Activated CD4-positive, alpha-beta T cell treated with anti-CD3 and anti-CD28 coated beads, Interleukin-2, amount 10 ng/mL, durations not matched to agents 24 days and 14 days (primary cell): ENCODE measurements around the gene NKIRAS1. TPM values are rescaled to one million over a fixed set of nuclear protein-coding genes. Genes with fewer than 3 reads are reported as not detected.
A peak's percentile ranks its signal among the peaks of the same experiment; 100 is the strongest.
"Not testable (repeated sequence)": the region's sequence is repeated elsewhere in the genome, so short reads cannot be mapped to it uniquely, and the experiment has no call there.

Source experiments
- DNase-seq: peaks from one replicate; pipeline ENCODE4 v3.0.0; 2022
- H3K27ac Mint-ChIP-seq: one replicate; pipeline ENCODE4 v1.8.0; 2022; ENCODE audit warnings: mild to moderate bottlenecking, mixed read lengths
- H3K27me3 Mint-ChIP-seq: one replicate; pipeline ENCODE4 v1.8.0; 2022; ENCODE audit warnings: mixed read lengths
- H3K36me3 Mint-ChIP-seq: one replicate; pipeline ENCODE4 v1.8.0; 2022; ENCODE audit warnings: low read depth, mild to moderate bottlenecking, mixed read lengths
- H3K4me1 Mint-ChIP-seq: one replicate; pipeline ENCODE4 v1.8.0; 2021; ENCODE audit warnings: mixed read lengths
- H3K4me3 Mint-ChIP-seq: one replicate; pipeline ENCODE4 v1.8.0; 2022; ENCODE audit warnings: mild to moderate bottlenecking, moderate library complexity, mixed read lengths
- H3K9me3 Mint-ChIP-seq: one replicate; pipeline ENCODE4 v1.8.0; 2021; ENCODE audit warnings: mixed read lengths
- intact Hi-C: fragments of 100-400 bp; cut with micrococcal nuclease; formaldehyde crosslinking; loops from one replicate; pipeline ENCODE4 v1.15.1; 2023
- total RNA-seq: library from RNA; stranded (reverse); gene quantifications from 2 replicates; pipeline ENCODE4 v1.2.3, GENCODE V29; 2022

Gene NKIRAS1
- total RNA-seq, 1 donor from 2014 or later = 5.2 TPM

DNA sequence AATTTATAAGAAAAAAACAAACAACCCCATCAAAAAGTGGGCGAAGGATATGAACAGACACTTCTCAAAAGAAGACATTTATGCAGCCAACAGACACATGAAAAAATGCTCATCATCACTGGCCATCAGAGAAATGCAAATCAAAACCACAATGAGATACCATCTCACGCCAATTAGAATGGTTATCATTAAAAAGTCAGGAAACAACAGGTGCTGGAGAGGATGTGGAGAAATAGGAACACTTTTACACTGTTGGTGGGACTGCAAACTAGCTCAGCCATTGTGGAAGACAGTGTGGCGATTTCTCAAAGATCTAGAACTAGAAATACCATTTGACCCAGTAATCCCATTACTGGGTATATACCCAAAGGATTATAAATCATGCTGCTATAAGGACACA lies 4.5 kb downstream of the NKIRAS1 start:
- DNase-seq, H3K27me3 Mint-ChIP-seq, H3K9me3 Mint-ChIP-seq, H3K4me3 Mint-ChIP-seq, H3K27ac Mint-ChIP-seq: not testable (repeated sequence)
- H3K36me3 Mint-ChIP-seq = peaks cover 11% of the 10 kb centered on the region
- H3K4me1 Mint-ChIP-seq = peaks cover 17% of the 10 kb centered on the region
- intact Hi-C loops = loop anchor here (10.0 kb wide), 1 partner anchor 1872 kb away; the partner anchor contains the start of gene NGLY1

DNA sequence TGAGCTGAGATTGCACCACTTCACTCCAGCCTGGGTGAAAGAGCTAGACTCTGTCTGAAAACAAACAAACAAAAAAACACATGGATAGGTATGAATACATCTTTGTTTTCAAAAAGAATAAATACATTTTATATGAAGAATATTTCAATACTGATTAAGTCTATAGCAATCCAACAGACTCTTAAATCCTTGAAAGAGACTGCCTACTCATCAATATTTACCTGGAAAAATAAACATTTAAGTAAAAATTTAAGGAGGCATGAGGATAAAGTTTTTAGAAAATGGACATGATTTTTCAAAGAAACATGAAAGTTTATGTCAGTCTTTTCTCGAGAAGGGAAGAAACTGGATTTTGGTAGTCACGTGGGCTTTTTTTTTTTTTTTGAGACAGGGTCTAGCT lies 5.4 kb downstream of the NKIRAS1 start:
- DNase-seq = no peak
- intact Hi-C loops = loop anchor here (10.0 kb wide), 1 partner anchor 1873 kb away; the partner anchor contains the start of gene NGLY1

DNA sequence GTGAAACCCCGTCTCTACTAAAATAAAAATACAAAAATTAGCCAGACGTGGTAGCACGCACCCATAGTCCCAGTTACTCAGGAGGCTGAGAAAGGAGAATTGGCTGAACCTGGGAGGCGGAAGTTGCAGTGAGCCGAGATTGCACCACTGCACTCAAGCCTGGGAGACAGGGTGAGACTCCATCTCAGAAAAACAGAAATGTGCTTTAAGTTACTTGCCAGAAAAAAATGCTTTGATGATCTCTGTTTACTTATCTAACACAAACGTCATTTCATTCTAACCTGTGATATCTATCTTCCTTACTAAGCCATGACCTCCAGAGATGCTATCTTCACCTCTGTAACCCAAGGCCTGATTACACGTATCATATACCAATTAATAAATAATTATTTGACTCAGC lies 7.4 kb downstream of the NKIRAS1 start:
- Mint-ChIP-seq H3K27me3 (no peaks in the 10 kb centered on the region), H3K36me3 (peaks cover 7% of the 10 kb centered on the region), H3K4me1 (peaks cover 2% of the 10 kb centered on the region), H3K9me3 (no peaks in the 10 kb centered on the region), H3K27ac (no peak overlapping the region), H3K4me3 (no peak overlapping the region)
- no peak for DNase-seq
- intact Hi-C loops = no loop called here

More for the DNA sequence above, 5.4 kb downstream of the NKIRAS1 start:
- Mint-ChIP-seq H3K4me3 (no peak overlapping the region), H3K4me1 (peaks cover 17% of the 10 kb centered on the region), H3K9me3 (no peaks in the 10 kb centered on the region), H3K36me3 (peaks cover 9% of the 10 kb centered on the region), H3K27me3 (peaks cover 4% of the 10 kb centered on the region), H3K27ac (no peak overlapping the region)

DNA sequence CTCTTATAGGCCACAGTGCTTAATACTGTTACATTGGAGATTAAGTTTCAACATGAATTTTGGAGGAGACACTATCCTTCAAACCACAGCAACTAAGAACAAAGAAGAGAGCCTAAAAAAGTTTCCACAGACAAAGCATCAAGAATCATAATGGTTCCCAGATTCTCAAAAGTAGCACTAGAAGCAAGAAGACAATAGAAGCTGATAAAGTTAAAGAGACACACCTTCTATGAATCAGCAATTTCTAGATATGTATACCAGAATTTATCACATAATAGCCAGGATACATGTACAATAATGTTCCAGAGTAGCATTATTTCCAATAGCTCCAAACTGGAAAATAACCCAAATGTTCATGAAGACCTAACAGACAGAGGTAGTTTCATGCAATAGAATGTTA lies 12.2 kb downstream of the NKIRAS1 start:
- Mint-ChIP-seq H3K9me3 (no peaks in the 10 kb centered on the region), H3K27ac (no peak overlapping the region), H3K27me3 (no peaks in the 10 kb centered on the region), H3K4me3 (no peak overlapping the region), H3K36me3 (peaks cover 12% of the 10 kb centered on the region), H3K4me1 (no peaks in the 10 kb centered on the region)
- DNase-seq = no peak
- intact Hi-C loops = no loop called here

- H3K36me3 Mint-ChIP-seq = peaks cover 19% of the 10 kb centered on the region
- no peak overlapping the region for H3K27ac Mint-ChIP-seq
- H3K4me1 Mint-ChIP-seq = no peaks in the 10 kb centered on the region
- no peak for DNase-seq
- no peak overlapping the region for H3K4me3 Mint-ChIP-seq
- H3K27me3 Mint-ChIP-seq = no peaks in the 10 kb centered on the region
- intact Hi-C loops = no loop called here
- H3K9me3 Mint-ChIP-seq = no peaks in the 10 kb centered on the region
These were observed 16.0 kb downstream of the NKIRAS1 start for GRCh38 chr3:23900744-23901143.

- peaks cover 25% of the 10 kb centered on the region for H3K36me3 Mint-ChIP-seq
- no peaks in the 10 kb centered on the region for H3K27me3 Mint-ChIP-seq
- no peaks in the 10 kb centered on the region for H3K9me3 Mint-ChIP-seq
- no peaks in the 10 kb centered on the region for H3K4me1 Mint-ChIP-seq
- no peak overlapping the region for H3K27ac Mint-ChIP-seq
- intact Hi-C loops = no loop called here
- no peak for DNase-seq
- H3K4me3 Mint-ChIP-seq = no peak overlapping the region
These were observed 21.6 kb downstream of the NKIRAS1 start for GRCh38 chr3:23895181-23895580.

DNA sequence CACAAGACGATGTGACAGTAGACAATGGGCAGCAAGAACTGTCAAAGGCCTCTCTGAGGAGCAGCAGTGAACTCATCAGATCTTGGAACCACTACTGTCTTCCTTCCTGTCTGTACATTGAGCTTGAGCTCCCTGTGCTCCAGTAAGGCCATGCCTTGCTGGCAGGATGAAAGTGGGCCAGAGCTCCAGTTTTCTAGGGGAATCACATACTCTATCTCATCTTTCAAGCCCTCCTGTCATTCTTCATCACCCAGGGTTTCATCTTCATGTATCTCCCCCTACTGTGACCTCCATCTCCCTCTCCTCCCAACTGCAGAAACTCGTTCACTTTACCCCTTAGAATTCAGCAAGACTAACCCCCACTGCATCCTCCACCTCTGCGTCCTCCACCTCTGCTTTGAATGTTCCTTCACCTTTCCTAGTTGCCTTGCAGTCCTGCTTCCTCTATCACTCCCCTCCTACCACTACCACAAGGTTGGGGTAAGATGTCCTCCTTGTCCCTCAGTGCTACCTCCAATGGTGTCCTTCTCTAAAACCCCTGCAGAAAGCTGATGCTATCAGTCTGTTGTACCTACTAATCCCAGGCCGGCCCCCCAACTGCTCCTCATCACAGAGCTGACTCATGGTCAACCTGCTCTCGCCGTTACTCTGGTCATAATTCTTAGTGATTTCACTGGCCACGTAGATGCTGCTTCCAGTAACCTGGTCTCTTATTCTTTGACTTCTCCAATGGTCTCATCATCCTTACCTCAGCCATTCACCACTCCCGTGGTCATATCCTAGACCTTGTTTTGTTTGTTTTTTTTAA lies 22.3 kb downstream of the NKIRAS1 start:
- Mint-ChIP-seq H3K36me3 (peaks cover 24% of the 10 kb centered on the region), H3K27me3 (no peaks in the 10 kb centered on the region), H3K9me3 (no peaks in the 10 kb centered on the region), H3K27ac (no peak overlapping the region), H3K4me1 (no peaks in the 10 kb centered on the region), H3K4me3 (no peak overlapping the region)
- intact Hi-C loops = no loop called here
- no peak for DNase-seq

DNA sequence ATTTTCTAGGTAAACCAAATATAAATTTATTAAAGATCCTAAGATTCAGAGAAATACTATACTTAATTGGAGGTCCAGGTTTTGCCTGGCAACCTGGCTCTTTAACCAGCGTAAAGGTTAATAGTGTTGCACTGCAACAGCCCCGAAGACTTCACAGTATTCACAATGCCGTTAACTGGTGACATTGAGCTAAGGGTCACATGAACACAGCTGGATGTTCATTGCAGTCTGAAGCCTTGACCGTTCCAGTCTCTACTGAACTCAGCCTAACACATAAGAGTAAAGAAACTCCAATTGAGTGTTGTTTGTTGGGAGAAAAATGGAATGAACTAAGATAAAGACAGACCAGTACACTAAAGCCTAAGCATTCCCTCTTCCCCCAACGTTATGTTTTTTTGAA lies 26.8 kb downstream of the NKIRAS1 start:
- no peaks in the 10 kb centered on the region for H3K4me1 Mint-ChIP-seq
- peaks cover 10% of the 10 kb centered on the region for H3K36me3 Mint-ChIP-seq
- no peak for DNase-seq
- intact Hi-C loops = loop anchor here (2.0 to 5.0 kb wide), 2 partner anchors 107 to 349 kb away; no protein-coding TSS in a partner anchor
- H3K4me3 Mint-ChIP-seq = no peak overlapping the region
- no peak overlapping the region for H3K27ac Mint-ChIP-seq
- H3K27me3 Mint-ChIP-seq = no peaks in the 10 kb centered on the region
- H3K9me3 Mint-ChIP-seq = no peaks in the 10 kb centered on the region

- intact Hi-C loops = loop anchor here (2.0 to 5.0 kb wide), 2 partner anchors 108 to 349 kb away; no protein-coding TSS in a partner anchor
- Mint-ChIP-seq H3K4me1 (no peaks in the 10 kb centered on the region), H3K27ac (no peak overlapping the region), H3K4me3 (no peak overlapping the region), H3K27me3 (no peaks in the 10 kb centered on the region), H3K9me3 (no peaks in the 10 kb centered on the region), H3K36me3 (peaks cover 8% of the 10 kb centered on the region)
- DNase-seq = no peak
These were observed 27.4 kb downstream of the NKIRAS1 start for GRCh38 chr3:23889386-23889785.

GRCh38 chr3:23888617-23889228 lies 28.1 kb downstream of the NKIRAS1 start:
- Mint-ChIP-seq H3K4me3 (no peak overlapping the region), H3K27ac (no peak overlapping the region), H3K9me3 (no peaks in the 10 kb centered on the region), H3K27me3 (no peaks in the 10 kb centered on the region), H3K4me1 (no peaks in the 10 kb centered on the region), H3K36me3 (peaks cover 4% of the 10 kb centered on the region)
- intact Hi-C loops = loop anchor here (2.0 to 5.0 kb wide), 2 partner anchors 109 to 350 kb away; no protein-coding TSS in a partner anchor
- peak; percentile 66 for DNase-seq

DNA sequence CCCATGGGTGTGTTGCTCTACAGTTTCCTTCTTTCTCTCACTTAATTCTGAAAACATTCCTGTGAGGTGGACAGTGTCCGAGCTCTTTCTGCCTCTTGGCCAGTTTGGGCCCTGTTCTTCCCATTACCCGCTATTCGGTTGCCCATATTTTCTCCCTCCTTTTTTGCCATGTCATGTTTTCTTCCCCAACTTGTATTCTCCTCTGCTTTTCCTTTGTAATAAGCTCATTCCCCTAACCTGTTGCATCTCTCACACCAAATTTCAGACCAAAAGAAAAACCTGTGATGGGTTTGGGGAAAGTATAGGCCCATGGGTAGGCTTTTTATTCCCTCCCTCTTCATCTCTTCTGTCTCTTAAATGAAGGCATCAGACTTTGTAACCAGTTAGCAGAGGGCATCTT lies 30.5 kb downstream of the NKIRAS1 start:
- H3K4me3 Mint-ChIP-seq = no peak overlapping the region
- peaks cover 8% of the 10 kb centered on the region for H3K36me3 Mint-ChIP-seq
- intact Hi-C loops = loop anchor here (5.0 kb wide), 1 partner anchor 111 kb away; no protein-coding TSS in a partner anchor

GRCh38 chr3:23885210-23885609 lies 31.6 kb downstream of the NKIRAS1 start:
- H3K9me3 Mint-ChIP-seq = no peaks in the 10 kb centered on the region
- intact Hi-C loops = loop anchor here (5.0 kb wide), 1 partner anchor 112 kb away; no protein-coding TSS in a partner anchor

More for the DNA sequence above, 30.5 kb downstream of the NKIRAS1 start:
- no peak for DNase-seq
- Mint-ChIP-seq H3K27me3 (no peaks in the 10 kb centered on the region), H3K4me1 (peaks cover 3% of the 10 kb centered on the region), H3K9me3 (no peaks in the 10 kb centered on the region), H3K27ac (no peak overlapping the region)

GRCh38 chr3:23884481-23884880 lies 32.3 kb downstream of the NKIRAS1 start:
- H3K27ac Mint-ChIP-seq = no peak overlapping the region
- no peaks in the 10 kb centered on the region for H3K9me3 Mint-ChIP-seq
- DNase-seq = no peak
- H3K36me3 Mint-ChIP-seq = peaks cover 8% of the 10 kb centered on the region
- peaks cover 4% of the 10 kb centered on the region for H3K4me1 Mint-ChIP-seq
- no peak overlapping the region for H3K4me3 Mint-ChIP-seq
- intact Hi-C loops = no loop called here
- no peaks in the 10 kb centered on the region for H3K27me3 Mint-ChIP-seq

More at GRCh38 chr3:23885210-23885609, 31.6 kb downstream of the NKIRAS1 start:
- DNase-seq = no peak
- Mint-ChIP-seq H3K4me1 (peaks cover 4% of the 10 kb centered on the region), H3K36me3 (peaks cover 8% of the 10 kb centered on the region), H3K4me3 (no peak overlapping the region), H3K27me3 (no peaks in the 10 kb centered on the region), H3K27ac (no peak overlapping the region)

DNA sequence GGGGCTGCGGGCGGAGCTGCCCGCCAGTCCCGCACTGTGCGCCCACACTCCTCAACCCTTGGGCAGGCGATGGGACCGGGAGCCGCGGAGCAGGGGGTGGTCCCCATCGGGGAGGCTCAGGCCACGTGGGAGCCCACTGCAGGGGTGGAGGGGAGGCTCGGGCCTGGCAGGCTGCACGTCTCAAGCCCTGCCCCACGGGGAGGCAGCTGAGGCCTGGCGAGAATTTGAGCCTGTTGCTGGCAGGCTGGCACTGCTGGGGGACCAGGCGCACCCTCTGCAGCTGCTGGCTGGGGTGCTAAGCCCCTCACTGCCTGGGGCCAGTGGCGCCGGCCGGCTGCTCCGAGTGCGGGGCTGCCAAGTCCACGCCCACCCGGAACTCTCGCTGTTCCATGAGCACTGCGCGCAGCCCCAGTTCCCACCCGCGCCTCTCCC lies 34.3 kb downstream of the NKIRAS1 start:
- no peak overlapping the region for H3K4me3 Mint-ChIP-seq
- intact Hi-C loops = no loop called here
- peaks cover 7% of the 10 kb centered on the region for H3K36me3 Mint-ChIP-seq
- no peaks in the 10 kb centered on the region for H3K27me3 Mint-ChIP-seq
- no peaks in the 10 kb centered on the region for H3K9me3 Mint-ChIP-seq
- peaks cover 4% of the 10 kb centered on the region for H3K4me1 Mint-ChIP-seq
- no peak overlapping the region for H3K27ac Mint-ChIP-seq
- DNase-seq = no peak
